GM21723 (cell line): ENCODE measurements around the gene PIK3R1.
"Not testable (repeated sequence)": the region's sequence is repeated elsewhere in the genome, so short reads cannot be mapped to it uniquely, and the experiment has no call there.

ENCODE experiments used
- ATAC-seq: cut with Tn5 transposase; IDR thresholded peaks from one replicate; pipeline ENCODE4 v1.9.1; 2021; ENCODE audit warnings: mild to moderate bottlenecking, moderate library complexity; ENCODE audit not compliant: unreplicated experiment

PIK3R1 gene

DNA sequence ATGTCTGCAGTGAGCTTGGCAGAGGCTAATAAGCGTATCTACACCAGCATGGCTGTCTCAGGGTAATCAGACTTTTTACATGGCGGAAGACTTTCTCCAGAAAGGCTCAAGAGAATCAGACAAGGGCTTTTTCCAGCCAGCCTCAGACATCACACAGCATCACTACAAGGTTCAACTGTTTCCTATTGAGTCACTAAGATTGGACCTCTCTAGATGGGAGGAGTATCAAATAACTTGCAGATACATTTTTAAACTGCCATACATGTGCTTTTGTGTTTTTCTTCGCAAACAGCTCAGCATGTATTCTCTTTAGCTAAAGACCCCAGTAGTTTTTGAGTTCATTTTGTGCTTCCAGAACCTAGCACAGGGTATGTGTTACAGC lies 22.9 kb upstream of the PIK3R1 start:
- ATAC-seq = no peak

DNA sequence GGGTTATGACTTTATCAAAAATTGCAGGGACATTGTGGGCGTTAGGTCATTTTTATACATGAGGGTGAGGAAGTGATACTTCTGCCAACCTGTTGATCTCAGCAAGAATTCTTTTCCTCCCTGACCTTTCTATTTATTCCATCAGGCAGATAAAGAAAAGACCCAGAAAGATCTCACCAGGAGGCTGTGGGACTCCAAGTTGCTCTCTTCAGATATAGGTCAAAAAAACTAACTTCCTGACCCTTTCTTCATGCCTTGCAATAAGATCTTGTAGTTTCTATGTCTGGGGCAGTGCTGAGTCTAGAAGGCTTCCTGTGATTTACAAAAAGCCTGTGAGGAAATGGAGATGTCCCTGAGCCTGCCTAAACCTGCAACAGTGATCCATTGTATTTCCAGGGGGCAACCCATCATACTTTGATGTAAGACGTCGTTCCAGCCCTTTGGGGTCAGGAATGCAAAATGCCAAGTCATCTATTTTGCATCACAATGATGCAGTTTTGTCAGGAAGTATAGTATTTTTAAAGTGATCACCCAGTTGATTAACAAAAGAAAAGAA lies 22.0 kb upstream of the PIK3R1 start:
- ATAC-seq = no peak

GRCh38 chr5:68194386-68194785 lies 21.2 kb upstream of the PIK3R1 start:
- no peak for ATAC-seq

DNA sequence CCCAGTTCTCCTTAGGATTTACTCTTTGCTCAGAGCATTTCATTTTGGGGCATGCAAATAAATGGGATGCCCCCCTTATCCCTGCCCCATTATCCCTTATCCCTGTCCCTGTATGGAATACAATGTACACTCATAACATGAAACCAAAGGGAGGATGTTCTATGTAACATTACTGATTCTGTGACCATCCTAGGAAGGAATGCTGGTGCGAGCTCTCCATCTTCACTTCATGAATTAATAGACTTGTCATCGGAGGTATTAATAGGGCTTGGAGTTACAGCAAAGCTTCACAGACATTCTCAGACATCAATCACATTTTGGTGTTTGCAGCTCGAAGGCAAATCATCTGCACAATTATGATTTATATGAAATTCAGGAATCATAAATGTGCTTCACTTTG lies 20.4 kb upstream of the PIK3R1 start:
- no peak for ATAC-seq

GRCh38 chr5:68196876-68197275 lies 18.7 kb upstream of the PIK3R1 start:
- ATAC-seq = peak; percentile 96

DNA sequence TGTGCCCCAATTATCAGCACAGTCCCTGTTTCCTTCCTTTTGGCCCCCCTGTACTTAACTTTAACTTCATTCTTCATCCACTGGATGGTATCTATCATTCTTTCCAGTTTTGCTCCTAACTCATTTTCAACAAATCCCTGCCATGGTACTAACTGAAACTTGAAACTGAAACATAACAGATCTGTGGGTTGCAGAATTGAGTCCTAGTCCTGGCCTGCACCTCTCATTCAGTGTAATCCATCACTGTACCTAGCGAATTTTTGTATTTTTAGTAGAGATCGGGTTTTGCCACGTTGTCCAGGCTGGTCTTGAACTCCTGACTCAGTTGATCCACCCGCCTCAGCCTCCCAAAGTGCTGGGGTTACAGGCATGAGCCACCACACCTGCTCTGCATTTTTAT lies 15.3 kb upstream of the PIK3R1 start:
- no peak for ATAC-seq

DNA sequence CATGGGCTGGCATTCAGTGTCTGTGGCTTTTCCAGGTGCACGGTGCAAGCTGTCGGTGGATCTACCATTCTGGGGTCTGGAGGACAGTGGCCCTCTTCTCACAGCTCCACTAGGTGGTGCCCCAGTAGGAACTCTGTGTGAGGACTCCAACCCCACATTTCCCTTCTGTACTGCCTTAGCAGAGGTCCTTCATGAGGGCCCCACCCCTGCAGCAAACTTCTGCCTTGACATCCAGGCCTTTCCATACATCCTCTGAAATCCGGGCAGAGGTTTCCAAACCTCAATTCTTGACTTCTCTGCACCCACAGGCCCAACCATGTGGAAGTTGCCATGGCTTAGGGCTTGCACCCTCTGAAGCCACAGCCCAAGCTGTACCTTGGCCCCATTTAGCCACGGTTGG lies 4.9 kb upstream of the PIK3R1 start:
- not testable (repeated sequence) for ATAC-seq

- peak; percentile 17 for ATAC-seq
These were observed 911 bp upstream of the PIK3R1 start for GRCh38 chr5:68214482-68215207.

GRCh38 chr5:68215898-68216244 lies 315 bp downstream of the PIK3R1 start:
- ATAC-seq = peak; percentile 56

DNA sequence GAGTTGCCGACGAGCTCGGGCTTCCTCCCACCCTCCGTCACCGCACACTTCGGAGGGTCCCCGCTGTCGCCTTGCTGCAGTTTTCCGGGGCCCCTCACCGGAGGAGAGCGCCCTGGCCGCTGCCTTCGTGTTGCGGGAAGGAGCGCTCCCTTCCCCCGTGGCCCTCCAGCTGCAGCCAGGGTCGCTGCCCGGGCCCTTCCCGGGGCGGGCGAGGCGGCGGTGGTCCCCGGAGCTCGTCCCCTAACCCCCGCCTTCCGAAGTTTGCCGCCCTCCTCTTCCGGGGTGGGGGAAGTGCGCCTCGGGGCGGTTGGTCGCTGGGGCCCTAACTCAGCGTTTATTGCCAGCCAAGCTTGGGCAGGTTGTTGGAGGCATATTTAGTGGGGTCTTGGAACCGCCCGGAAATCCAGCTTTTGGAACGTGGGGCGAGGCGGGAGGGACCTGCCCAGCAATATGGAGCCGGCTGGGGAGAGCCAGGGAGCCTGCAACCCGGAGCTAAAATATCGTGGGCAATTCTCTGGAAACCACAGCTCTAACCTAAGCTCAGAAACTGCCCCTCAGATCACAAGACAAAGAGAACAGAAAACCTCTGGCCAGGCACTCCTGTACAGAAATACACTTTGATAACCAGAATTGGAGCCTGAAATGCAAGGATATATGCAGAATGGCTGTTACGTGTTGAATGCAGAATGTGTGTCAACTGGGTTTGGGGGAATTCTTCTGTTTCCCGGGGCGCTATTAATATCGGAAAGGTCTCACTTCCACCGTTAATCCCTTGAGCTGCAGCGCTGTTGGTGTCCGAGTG lies 890 bp downstream of the PIK3R1 start:
- ATAC-seq = peak; percentile 29

- no peak for ATAC-seq
These were observed 1.4 kb downstream of the PIK3R1 start for GRCh38 chr5:68217047-68217355.

- no peak for ATAC-seq
These were observed 2.0 kb downstream of the PIK3R1 start for GRCh38 chr5:68217528-68217927.

GRCh38 chr5:68219161-68219816 lies 3.7 kb downstream of the PIK3R1 start:
- ATAC-seq = no peak

DNA sequence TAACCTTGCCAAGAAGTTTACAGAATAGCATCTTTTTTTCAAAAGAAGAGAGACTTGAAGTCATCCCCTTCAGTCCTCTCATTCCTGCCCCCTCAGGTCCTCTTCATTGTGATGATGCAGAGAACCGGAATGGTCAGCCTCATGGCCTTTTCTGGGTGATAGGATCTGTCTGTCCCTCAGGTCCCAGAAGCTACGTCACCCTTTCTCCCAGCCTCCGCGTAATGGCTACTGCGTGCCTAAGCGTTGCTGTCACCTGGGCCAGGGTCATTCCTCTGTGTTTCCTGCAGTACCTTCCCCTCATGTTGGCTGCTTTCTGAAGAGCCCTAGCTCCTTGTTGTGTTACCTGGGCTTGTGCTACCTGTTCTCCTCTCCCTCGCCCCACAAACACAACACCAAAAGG lies 4.7 kb downstream of the PIK3R1 start:
- no peak for ATAC-seq

GRCh38 chr5:68220914-68221313 lies 5.4 kb downstream of the PIK3R1 start:
- ATAC-seq = no peak

DNA sequence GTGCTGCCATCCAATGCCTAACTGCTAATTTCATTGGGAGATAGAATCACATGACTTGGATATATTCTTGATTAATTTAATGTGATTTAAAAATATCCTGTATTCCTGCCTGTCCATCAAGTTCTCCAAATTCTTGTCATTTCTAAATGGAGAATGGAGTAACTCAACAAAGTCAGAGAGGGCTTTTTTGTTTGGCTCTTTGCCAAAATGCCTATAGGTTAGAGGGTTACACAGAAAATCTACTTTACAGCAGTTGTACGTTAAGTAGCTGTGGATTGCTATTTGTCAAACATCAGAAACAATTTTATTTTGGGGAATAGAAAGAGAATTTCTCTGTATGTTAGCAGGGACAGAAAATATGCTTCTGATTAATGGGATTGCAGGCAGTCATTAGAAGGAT lies 5.9 kb downstream of the PIK3R1 start:
- no peak for ATAC-seq

DNA sequence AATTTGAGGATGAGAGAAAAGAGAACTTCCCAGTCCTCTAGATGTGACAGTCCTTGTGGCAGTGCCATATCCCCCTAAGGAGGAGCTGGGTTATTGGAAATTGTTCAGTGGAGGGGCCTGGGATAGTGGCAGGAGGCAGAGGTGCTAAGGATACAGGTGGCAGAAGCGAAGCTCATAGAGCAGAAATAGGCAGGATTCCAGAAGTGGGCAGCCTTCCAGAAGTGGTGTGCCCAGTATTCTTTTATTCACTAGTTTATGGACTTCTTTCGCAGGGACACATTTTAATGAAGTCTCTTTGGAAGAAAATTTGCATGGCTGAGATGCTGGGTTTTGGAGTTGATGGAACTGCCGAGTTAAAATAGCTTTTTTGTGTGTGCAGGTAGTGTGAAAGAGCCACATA lies 6.8 kb downstream of the PIK3R1 start:
- ATAC-seq = no peak

DNA sequence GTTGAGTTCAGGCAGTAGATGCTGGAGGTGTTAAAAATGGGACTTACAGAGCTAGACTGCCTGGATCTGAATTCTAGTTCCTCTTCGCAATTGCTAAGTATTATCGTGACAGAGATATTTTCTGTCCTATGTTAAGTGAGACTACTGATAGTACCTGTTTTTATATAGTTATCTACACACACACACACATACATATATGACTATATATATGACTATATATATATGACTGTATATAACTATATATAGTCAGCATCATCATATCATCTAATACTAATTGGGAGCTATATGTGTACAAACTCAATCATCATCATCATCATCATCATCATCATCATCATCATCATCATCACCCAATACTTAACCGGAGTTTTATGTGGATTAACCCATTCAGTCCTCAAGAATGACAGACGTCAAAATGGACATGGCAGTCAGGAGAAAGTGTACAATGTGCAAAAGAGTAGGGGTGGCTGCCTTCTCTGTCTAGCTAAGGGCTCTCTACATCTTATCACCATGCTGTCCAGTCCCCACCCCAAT lies 7.3 kb downstream of the PIK3R1 start:
- no peak for ATAC-seq

DNA sequence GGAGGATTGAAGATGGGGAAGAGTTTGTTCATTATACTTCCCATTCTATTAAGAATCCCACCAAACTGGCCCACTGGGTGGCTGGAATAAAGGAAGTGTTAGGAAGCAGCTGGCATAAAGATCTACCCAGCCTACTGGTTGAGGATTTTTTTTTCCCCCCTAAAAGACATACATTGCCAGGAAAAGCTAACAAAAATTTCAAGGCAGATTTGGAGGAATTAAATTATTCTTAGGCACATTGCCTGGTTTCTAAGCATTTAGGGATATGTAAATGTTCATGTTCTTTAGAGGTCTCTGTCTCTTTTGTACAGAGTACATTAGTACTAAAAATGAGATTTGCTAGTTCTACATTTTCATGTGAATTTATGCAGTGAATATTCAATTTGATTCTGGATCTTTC lies 8.3 kb downstream of the PIK3R1 start:
- ATAC-seq = no peak

DNA sequence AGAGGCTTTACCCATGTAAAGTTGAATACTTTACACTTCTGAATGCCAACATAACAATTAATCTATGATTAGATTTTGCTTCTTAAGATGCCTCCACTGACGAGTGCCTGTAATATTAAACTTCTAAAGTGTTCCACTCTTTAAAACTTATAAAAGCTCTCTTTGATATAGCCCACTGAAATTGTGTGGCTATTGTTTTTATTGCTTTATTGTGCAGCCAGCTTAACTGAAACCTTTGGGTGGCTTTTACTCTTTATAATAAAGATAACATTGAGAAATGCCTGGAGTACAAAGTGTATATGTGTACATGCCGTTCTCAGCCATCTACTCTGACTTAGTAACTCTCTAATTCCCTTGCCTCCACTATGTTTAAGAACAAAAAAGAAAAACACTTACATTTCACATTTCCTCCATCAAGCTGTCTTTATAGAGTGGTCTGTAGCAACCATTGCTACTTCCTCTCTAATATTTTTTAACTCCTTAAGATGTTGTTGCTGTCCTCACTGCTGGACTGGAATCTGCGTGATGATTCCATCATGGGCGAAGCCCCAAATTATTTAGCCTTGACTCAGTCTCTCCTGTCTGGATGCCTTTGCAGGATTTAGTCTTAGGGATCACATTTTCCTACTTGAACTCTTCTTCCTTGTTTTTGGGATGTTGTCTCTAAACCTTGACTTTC lies 9.1 kb downstream of the PIK3R1 start:
- no peak for ATAC-seq
